Stimulated activated CD4-positive, alpha-beta T cell treated with anti-CD3 and anti-CD28 coated beads, Interleukin-2, amount 100 ng/mL, for 24 hours (primary cell): ENCODE measurements around the gene ATM.
"Not testable (repeated sequence)": the region's sequence is repeated elsewhere in the genome, so short reads cannot be mapped to it uniquely, and the experiment has no call there.

Experiments used
- DNase-seq, 2 donors: peaks; one replicate each; pipeline ENCODE4 v3.0.0-alpha.2; 2020

The ATM gene

GRCh38 chr11:108394744-108395284 is 171.9 kb downstream of the ATM start:
- DNase-seq, result no peak

GRCh38 chr11:108396672-108397071 is 173.8 kb downstream of the ATM start:
- DNase-seq, result not testable (repeated sequence)

GRCh38 chr11:108398439-108398838 is 175.6 kb downstream of the ATM start:
- DNase-seq, result no peak

GRCh38 chr11:108402241-108402640 is 179.4 kb downstream of the ATM start:
- no peak for DNase-seq

GRCh38 chr11:108403052-108403451 is 180.2 kb downstream of the ATM start:
- DNase-seq, result no peak

GRCh38 chr11:108405706-108406105 is 182.8 kb downstream of the ATM start:
- DNase-seq, result no peak

GRCh38 chr11:108414958-108415357 is 192.1 kb downstream of the ATM start:
- DNase-seq, result no peak

GRCh38 chr11:108417551-108417950 is 194.7 kb downstream of the ATM start:
- DNase-seq, result peak; percentile 8 to 25
